Measurements from ENCODE around the gene PLAU. TPM values are rescaled to one million over a fixed set of nuclear protein-coding genes. Genes with fewer than 3 reads are reported as not detected.

Gene PLAU
- total and polyA plus RNA-seq, 9 of the 15 experiments (the other 6 are each of a cell fraction or from before 2014, with no cell fraction given), result 2.1 to 16.9 (median 3.3) TPM

GRCh38 chr10:73940634-73941221 is 29.8 kb downstream of the PLAU start (continued):
- TF ChIP-seq ZNF212 (CRISPR knock-in tag; IDR thresholded peaks at IDR 0.05) (no peak), ZBTB40 (IDR thresholded peaks at IDR 0.05) (peak; percentile 56; the same call in 1 of the 2 replicates), ZBTB40 (CRISPR knock-in tag; IDR thresholded peaks at IDR 0.05) (no peak), SMAD4 (CRISPR knock-in tag; conservative IDR thresholded peaks at IDR 0.05) (peak; percentile 83), DPF2 (IDR thresholded peaks at IDR 0.05) (peak; percentile 69), NR3C1 (CRISPR knock-in tag; IDR thresholded peaks at IDR 0.05) (no peak), TCF7L2 (IDR thresholded peaks at IDR 0.05; ENCODE audit: low read depth, low read length) (no peak), POLR2G (IDR thresholded peaks at IDR 0.05; ENCODE audit: low read depth, low read length) (peak; percentile 85), KLF6 (CRISPR knock-in tag; IDR thresholded peaks at IDR 0.05; ENCODE audit: borderline replicate concordance) (peak; percentile 95), SMARCC2 (IDR thresholded peaks at IDR 0.05; ENCODE audit: low read depth) (no peak; the same call in 1 of the 2 replicates), TEAD2 (tag; IDR thresholded peaks at IDR 0.05) (no peak), USF2 (CRISPR knock-in tag; IDR thresholded peaks at IDR 0.05) (no peak), NEUROD1 (IDR thresholded peaks at IDR 0.05; ENCODE audit: borderline replicate concordance, low read depth, low read length, partially characterized antibody) (peak; percentile 60), THRA (IDR thresholded peaks at IDR 0.05) (no peak), MAZ (CRISPR knock-in tag; conservative IDR thresholded peaks at IDR 0.05 in 1 of 2, IDR thresholded peaks at IDR 0.05 in 1 of 2) (peak; percentile 77 to 94), KLF13 (tag; IDR thresholded peaks at IDR 0.05; ENCODE audit: borderline replicate concordance, low read depth) (peak; percentile 77; the same call in 1 of the 2 replicates)

Data from K562 (cell line).